Muscle of leg (tissue), 11 donors: ENCODE data around the gene KLHDC3. TPM values are rescaled to one million over a fixed set of nuclear protein-coding genes. Genes with fewer than 3 reads are reported as not detected.

Source experiments
- DNase-seq: peaks from one replicate; pipeline ENCODE4 v3.0.0; 2013
- H3K27ac ChIP-seq: one replicate; pipeline ENCODE4 v1.5.1; 2013; ENCODE audit warnings: mild to moderate bottlenecking, low read length, control low read depth
- H3K27me3 ChIP-seq: one replicate; pipeline ENCODE4 v1.6.1; 2013; ENCODE audit warnings: low read length; ENCODE audit not compliant: control insufficient read depth, insufficient read depth
- H3K36me3 ChIP-seq: one replicate; pipeline ENCODE4 v1.6.1; 2013; ENCODE audit warnings: low read length; ENCODE audit not compliant: control insufficient read depth, insufficient read depth
- H3K4me1 ChIP-seq: one replicate; pipeline ENCODE4 v1.6.1; 2013; ENCODE audit warnings: low read length; ENCODE audit not compliant: control insufficient read depth, insufficient read depth
- H3K4me3 ChIP-seq: one replicate; pipeline ENCODE4 v1.5.1; 2013; ENCODE audit warnings: low read length, control low read depth
- H3K9me3 ChIP-seq: replicated peaks from 2 replicates; pipeline ENCODE4 v1.6.1; 2013; ENCODE audit warnings: low read depth, low read length; ENCODE audit not compliant: control insufficient read depth
- WGBS: methylation state at CpG from one replicate; pipeline ENCODE4 v1.1.5; 2013; ENCODE audit warnings: missing lambda C conversion rate; ENCODE audit not compliant: insufficient coverage; 5-methylcytosine and 5-hydroxymethylcytosine counted together
- polyA plus RNA-seq, 8 donors: library from polyadenylated mRNA; unstranded; fragments of 120-200 nt; gene quantifications; one replicate each; pipeline versions ENCODE4 v1.2.1 to v1.2.3, GENCODE V29; 2013; ENCODE audit warnings: inconsistent platforms in 1 of 8, low replicate concordance in 1 of 8; ENCODE audit not compliant: insufficient read length in 8 of 8, insufficient read depth in 1 of 8
- total RNA-seq: library from RNA; stranded (reverse); fragments of 120-200 nt; gene quantifications from one replicate; pipeline ENCODE4 v1.2.4, GENCODE V29; 2013

KLHDC3 gene
- total and polyA plus RNA-seq, 9 donors: 166 to 222 (median 210) TPM

DNA sequence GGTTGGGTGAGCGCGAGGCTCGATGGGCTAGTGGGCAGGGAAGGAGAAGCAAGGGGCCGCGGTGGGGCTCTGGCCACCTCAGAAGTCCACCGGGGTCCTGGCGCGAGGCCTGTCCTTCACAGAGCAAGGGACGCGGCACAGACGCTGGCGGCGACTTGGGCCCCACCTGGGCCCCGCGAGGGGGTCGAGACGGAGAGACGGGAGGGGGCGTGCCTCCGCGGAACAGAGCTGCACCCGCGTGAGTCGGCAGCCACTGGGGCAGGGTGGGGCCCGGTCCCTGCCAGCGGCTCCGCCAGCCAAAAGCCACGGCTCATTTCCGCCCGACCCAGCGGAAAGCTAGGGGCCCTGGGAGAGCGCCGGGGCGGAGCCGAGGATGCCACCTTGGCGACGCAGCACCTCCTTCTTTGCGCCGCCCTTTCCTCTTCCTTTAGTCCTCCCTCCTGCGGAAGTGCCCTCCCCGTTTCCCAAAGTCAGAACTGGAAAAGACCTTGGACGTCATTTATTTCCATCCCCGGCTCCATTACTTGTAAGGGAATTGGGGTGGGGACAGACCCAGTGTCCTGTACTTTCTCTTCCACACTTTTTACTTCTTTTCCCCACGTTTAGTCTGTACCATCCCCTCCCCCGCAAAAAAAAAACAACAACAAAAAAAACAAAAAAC is 39.6 kb downstream of the KLHDC3 start, which contains the start of gene CUL7:
Gene CUL7, minus strand, starts transcription at position 307 of the 661 bp plus-strand sequence. CDS start 1,063 bp downstream, outside the sequence.
- H3K9me3 ChIP-seq: no peaks in the 10 kb centered on the region
- peak within 1 kb of the TSS; percentile 97 for H3K27ac ChIP-seq
- no peaks in the 10 kb centered on the region for H3K27me3 ChIP-seq
- peak; percentile 99 for DNase-seq
- H3K4me1 ChIP-seq: peaks cover 41% of the 10 kb centered on the region
- H3K36me3 ChIP-seq: peaks cover 68% of the 10 kb centered on the region
- H3K4me3 ChIP-seq: peak within 1 kb of the TSS; percentile 85
- WGBS: under 1% methylated on average over 39 of the region's 45 CpGs

- H3K27ac ChIP-seq: peak overlapping the region; percentile 97
- H3K4me3 ChIP-seq: peak overlapping the region; percentile 85
- no peaks in the 10 kb centered on the region for H3K27me3 ChIP-seq
- 77% methylated on average over 14 of the region's 17 CpGs for WGBS
- H3K9me3 ChIP-seq: no peaks in the 10 kb centered on the region
- peaks cover 41% of the 10 kb centered on the region for H3K4me1 ChIP-seq
- DNase-seq: peak; percentile 47
- peaks cover 62% of the 10 kb centered on the region for H3K36me3 ChIP-seq
Measured at GRCh38 chr6:43054206-43054943, 40.3 kb downstream of the KLHDC3 start.

DNA sequence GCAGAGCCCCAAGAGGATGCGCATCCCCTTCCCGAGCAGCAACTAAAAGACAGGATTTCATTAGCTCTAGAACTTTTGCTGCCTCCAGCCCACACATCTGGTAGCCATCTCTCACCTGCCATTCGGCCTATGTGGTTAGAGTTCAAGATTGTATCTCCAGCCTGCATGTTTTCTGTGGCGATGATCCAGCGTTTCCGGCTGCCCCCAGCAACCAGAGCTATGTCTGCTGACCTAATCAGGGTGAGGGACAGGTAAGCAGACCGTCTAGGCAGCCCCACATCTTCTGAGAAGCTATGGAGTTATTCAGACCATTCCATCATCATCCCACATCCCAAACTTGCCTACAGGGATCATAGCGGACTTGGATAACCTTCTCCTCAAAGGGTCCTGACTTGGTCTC is 41.9 kb downstream of the KLHDC3 start:
- Histone ChIP-seq H3K27ac (no peak overlapping the region), H3K27me3 (no peaks in the 10 kb centered on the region)

DNA sequence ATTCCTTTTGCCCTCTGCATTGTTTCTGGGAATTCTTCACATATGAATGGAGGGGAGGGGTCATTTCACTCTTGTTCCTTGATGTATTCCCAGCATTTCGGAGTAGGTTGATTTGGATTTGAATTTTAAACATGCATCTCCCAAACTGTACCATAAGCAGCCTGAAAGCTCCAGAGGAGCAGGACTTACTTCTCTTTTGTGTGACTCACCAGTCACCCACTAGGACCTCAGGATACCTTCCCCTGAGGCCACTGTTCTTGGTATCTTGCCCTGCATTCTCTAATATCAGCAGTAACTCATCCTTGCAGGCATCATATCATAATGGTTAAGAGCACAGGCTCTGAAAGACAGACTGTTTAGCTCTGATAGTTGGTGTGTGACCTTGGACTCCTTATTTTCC is 44.5 kb downstream of the KLHDC3 start:
- no CpG with 5 or more reads among the region's 1 CpG for WGBS
- peaks cover 44% of the 10 kb centered on the region for H3K36me3 ChIP-seq
- H3K4me1 ChIP-seq: peaks cover 22% of the 10 kb centered on the region
- H3K27me3 ChIP-seq: no peaks in the 10 kb centered on the region
- no peaks in the 10 kb centered on the region for H3K9me3 ChIP-seq
- H3K27ac ChIP-seq: no peak overlapping the region
- H3K4me3 ChIP-seq: peak overlapping the region; percentile 79
- no peak for DNase-seq

More for the DNA sequence above, 41.9 kb downstream of the KLHDC3 start:
- H3K4me1 ChIP-seq: peaks cover 43% of the 10 kb centered on the region
- no peak overlapping the region for H3K4me3 ChIP-seq
- H3K9me3 ChIP-seq: no peaks in the 10 kb centered on the region
- WGBS: 92% methylated on average over 4 of the region's 8 CpGs
- DNase-seq: no peak
- peaks cover 46% of the 10 kb centered on the region for H3K36me3 ChIP-seq

GRCh38 chr6:43059168-43060033 is 45.4 kb downstream of the KLHDC3 start, which contains the start of the genes KLC4 and MRPL2:
Gene KLC4 (plus strand): TSS chr6:43059631. CDS start chr6:43061336, 1,705 bp downstream.
Gene MRPL2 (minus strand): TSS chr6:43059434. CDS start chr6:43059381, 53 bp downstream.
- Histone ChIP-seq H3K9me3 (no peaks in the 10 kb centered on the region), H3K27ac (peak within 1 kb of the TSS; percentile 84), H3K36me3 (peaks cover 51% of the 10 kb centered on the region), H3K4me3 (peak within 1 kb of the TSS; percentile 79), H3K4me1 (peaks cover 19% of the 10 kb centered on the region), H3K27me3 (no peaks in the 10 kb centered on the region)
- DNase-seq: peak; percentile 100
- WGBS: under 1% methylated on average over 51 of the region's 64 CpGs

- no peak for DNase-seq
- no peaks in the 10 kb centered on the region for H3K9me3 ChIP-seq
- 21% methylated on average over 9 of the region's 15 CpGs for WGBS
- H3K27ac ChIP-seq: peak overlapping the region; percentile 84
- H3K4me1 ChIP-seq: peaks cover 15% of the 10 kb centered on the region
- H3K36me3 ChIP-seq: peaks cover 50% of the 10 kb centered on the region
- H3K4me3 ChIP-seq: peak overlapping the region; percentile 79
- no peaks in the 10 kb centered on the region for H3K27me3 ChIP-seq
Measured at GRCh38 chr6:43060034-43060754, 46.1 kb downstream of the KLHDC3 start.

DNA sequence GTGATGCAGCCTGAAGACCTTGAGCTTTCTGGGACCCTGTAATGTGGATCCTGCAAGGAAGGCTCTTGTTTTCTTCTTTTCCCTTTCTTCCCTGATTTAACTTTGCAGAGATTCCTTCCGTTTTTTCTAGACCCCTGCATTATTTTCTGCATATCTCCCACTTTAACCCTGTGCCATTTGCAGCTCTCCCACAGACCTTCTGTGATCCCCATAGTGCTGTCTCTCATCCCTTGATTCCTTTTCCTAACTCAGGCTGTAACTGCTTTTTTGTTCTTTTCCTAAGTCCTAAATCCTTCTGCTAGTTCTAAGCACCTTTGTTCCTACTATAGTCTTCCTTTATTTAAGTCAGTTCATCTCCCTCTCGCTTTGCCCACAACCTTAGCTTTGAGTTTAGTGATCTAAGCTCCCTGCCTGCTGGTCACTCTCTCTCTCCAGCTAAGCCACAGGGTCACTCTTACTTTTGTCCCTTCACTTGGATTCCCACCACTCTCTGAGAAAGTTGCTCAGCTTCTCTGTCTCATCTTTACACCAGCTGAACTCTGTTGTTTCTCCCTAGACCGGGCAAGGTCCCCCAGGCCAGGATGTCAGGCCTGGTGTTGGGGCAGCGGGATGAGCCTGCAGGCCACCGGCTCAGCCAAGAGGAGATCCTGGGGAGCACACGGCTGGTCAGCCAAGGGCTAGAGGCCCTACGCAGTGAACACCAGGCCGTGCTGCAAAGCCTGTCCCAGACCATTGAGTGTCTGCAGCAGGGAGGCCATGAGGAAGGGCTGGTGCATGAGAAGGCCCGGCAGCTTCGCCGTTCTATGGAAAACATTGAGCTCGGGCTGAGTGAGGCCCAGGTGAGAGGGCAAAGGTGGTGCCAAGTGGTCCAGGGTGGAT is 46.9 kb downstream of the KLHDC3 start:
- no peak overlapping the region for H3K4me3 ChIP-seq
- no peak overlapping the region for H3K27ac ChIP-seq
- no peak for DNase-seq
- H3K27me3 ChIP-seq: no peaks in the 10 kb centered on the region
- H3K4me1 ChIP-seq: peaks cover 15% of the 10 kb centered on the region
- 82% methylated on average over 12 of the region's 12 CpGs for WGBS
- H3K9me3 ChIP-seq: no peaks in the 10 kb centered on the region
- H3K36me3 ChIP-seq: peaks cover 50% of the 10 kb centered on the region

GRCh38 chr6:43061861-43062260 is 47.8 kb downstream of the KLHDC3 start:
- Histone ChIP-seq H3K36me3 (peaks cover 54% of the 10 kb centered on the region), H3K27ac (no peak overlapping the region), H3K27me3 (no peaks in the 10 kb centered on the region), H3K4me3 (no peak overlapping the region), H3K9me3 (no peaks in the 10 kb centered on the region), H3K4me1 (peaks cover 15% of the 10 kb centered on the region)
- no peak for DNase-seq
- WGBS: 86% methylated on average over 2 of the region's 2 CpGs

DNA sequence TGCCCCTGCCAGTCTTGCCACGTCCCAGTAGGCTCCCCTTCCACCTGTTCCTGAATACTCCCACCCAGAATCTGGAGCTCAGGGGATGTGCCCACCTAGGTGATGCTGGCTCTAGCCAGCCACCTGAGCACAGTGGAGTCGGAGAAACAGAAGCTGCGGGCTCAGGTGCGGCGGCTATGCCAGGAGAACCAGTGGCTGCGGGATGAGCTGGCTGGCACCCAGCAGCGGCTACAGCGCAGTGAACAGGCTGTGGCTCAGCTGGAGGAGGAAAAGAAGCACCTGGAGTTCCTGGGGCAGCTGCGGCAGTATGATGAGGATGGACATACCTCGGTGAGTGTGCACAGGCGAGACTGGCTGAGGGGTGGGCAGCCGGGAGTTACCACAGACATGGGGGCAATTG is 48.8 kb downstream of the KLHDC3 start:
- no peaks in the 10 kb centered on the region for H3K9me3 ChIP-seq
- H3K36me3 ChIP-seq: peaks cover 47% of the 10 kb centered on the region
- peaks cover 15% of the 10 kb centered on the region for H3K4me1 ChIP-seq
- H3K4me3 ChIP-seq: no peak overlapping the region
- WGBS: 99% methylated on average over 8 of the region's 12 CpGs
- H3K27ac ChIP-seq: no peak overlapping the region
- H3K27me3 ChIP-seq: no peaks in the 10 kb centered on the region
- no peak for DNase-seq
